Fibroblast of lung (primary cell): ENCODE measurements around the gene MRPL24.
"Not testable (repeated sequence)": the region's sequence is repeated elsewhere in the genome, so short reads cannot be mapped to it uniquely, and the experiment has no call there.

Experiments used
- CTCF ChIP-seq, 2 donors: IDR thresholded peaks in 1 of 2; conservative IDR thresholded peaks in 1 of 2; 1 replicate in 1 of 2; 2 replicates in 1 of 2; pipeline ENCODE4 v1.5.1; 2011 to 2012; ENCODE audit warnings: low read length in 2 of 2, control low read depth in 1 of 2, inconsistent platforms in 1 of 2, low read depth in 1 of 2, mild to moderate bottlenecking in 1 of 2
- EZH2 ChIP-seq: IDR thresholded peaks from 2 replicates; pipeline ENCODE4 v1.5.1; 2012; ENCODE audit warnings: low read length, control low read depth, mild to moderate bottlenecking; ENCODE audit errors: missing control alignments

DNA sequence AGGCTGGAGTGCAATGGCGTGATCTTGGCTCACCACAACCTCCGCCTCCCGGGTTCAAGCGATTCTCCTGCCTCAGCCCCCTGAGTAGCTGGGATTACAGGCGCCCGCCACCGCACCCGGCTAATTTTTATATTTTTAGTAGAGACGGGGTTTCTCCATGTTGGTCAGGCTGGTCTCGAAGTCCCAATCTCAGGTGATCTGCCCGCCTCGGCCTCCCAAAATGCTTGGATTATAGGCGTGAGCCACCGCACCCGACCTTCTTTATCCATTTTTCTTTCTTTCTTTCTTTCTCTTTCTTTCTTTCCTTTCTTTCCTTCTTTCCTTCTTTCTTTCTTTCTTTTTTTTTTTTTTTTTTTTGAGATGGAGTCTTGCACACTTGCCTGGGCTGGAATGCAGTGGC lies 24.2 kb upstream of the MRPL24 start:
- TF ChIP-seq CTCF (conservative IDR thresholded peaks at IDR 0.05 in 1 of 2, IDR thresholded peaks at IDR 0.05 in 1 of 2; ENCODE audit: low read depth in 1 of 2, low read length in 2 of 2); EZH2: not testable (repeated sequence)
